ENCODE data around the gene SLC66A2.

GRCh38 chr18:79955302-79956075 is 4.0 kb upstream of the SLC66A2 start:
- TF ChIP-seq EP300 (IDR thresholded peaks at IDR 0.05) (no peak), CTCF (IDR thresholded peaks at IDR 0.05) (no peak)
